K562 (cell line): ENCODE results near the gene GIPC3. TPM values are rescaled to one million over a fixed set of nuclear protein-coding genes. Genes with fewer than 3 reads are reported as not detected.
"Not testable (repeated sequence)": the region's sequence is repeated elsewhere in the genome, so short reads cannot be mapped to it uniquely, and the experiment has no call there.

Source experiments
- ATAC-seq: fragments of 200-7000 bp; cut with Tn5 transposase; 3 replicates; pipeline ENCODE4 v1.9.1; 2020; ENCODE audit warnings: moderate library complexity
- BruUV-seq: library from RNA; stranded (reverse); fragments of 400-500 nt; replicated peaks from 2 replicates; lab custom pipeline; 2021; lab: Mats Ljungman, UMichigan
- CTCF ChIA-PET: fragments of 300-600 bp; formaldehyde crosslinking; extraction: SDS; loops from one replicate; lab custom pipeline; 2021; ENCODE audit warnings: low intra/inter-chr PET ratio; lab: Yijun Ruan, JAX
- POLR2A ChIA-PET: fragments of 300-600, 350-650 bp; sonication (Branson Sonifier 250); formaldehyde crosslinking; extraction: SDS; loops from one replicate; lab custom pipeline; 2021; ENCODE audit warnings: antibody characterized with exemption, inconsistent platforms; lab: Yijun Ruan, JAX
- DNase-seq, 4 experiments: peaks; one replicate each; pipeline versions ENCODE4 v3.0.0 to v3.0.0-alpha.2; 2011 to 2018; ENCODE audit warnings: low spot score in 3 of 4, mixed read lengths in 3 of 4; ENCODE audit errors: extremely low read depth in 1 of 4
- FAIRE-seq: peaks from 2 replicates; lab custom pipeline; 2011; peaks lifted over from hg19 to GRCh38; lab: Jason Lieb, UNC
- H2AFZ ChIP-seq: 2 replicates; pipeline ENCODE4 v1.6.0; 2011; ENCODE audit warnings: low read depth, low read length, control low read depth, inconsistent platforms
- H3K27ac ChIP-seq: fragments of 200-600 bp; 3 replicates; pipeline ENCODE4 v1.8.0; 2011; ENCODE audit warnings: low read depth, mild to moderate bottlenecking, control low read depth, inconsistent platforms, low read length, moderate library complexity, mixed read lengths; ENCODE audit errors: extremely low read depth
- H3K27me3 ChIP-seq, 2 experiments: fragments of 300-600 bp in 1 of 2; 2 replicates in 1 of 2; 3 replicates in 1 of 2; pipeline versions ENCODE4 v1.6.0 to v1.8.0; 2011; ENCODE audit warnings: inconsistent platforms in 2 of 2, low read length in 2 of 2, mild to moderate bottlenecking in 1 of 2, mixed read lengths in 1 of 2, moderate library complexity in 1 of 2; ENCODE audit not compliant: control insufficient read depth in 2 of 2, insufficient read depth in 2 of 2
- H3K36me3 ChIP-seq: fragments of 300-600 bp; 3 replicates; pipeline ENCODE4 v1.8.0; 2011; ENCODE audit warnings: mild to moderate bottlenecking, low read length, inconsistent platforms; ENCODE audit not compliant: control insufficient read depth, insufficient read depth
- H3K4me1 ChIP-seq, 2 experiments: fragments of 200-600 bp in 1 of 2; replicated peaks in 1 of 2; 2 replicates in 1 of 2; 3 replicates in 1 of 2; pipeline versions ENCODE4 v1.5.1 to v1.8.0; 2011; ENCODE audit warnings: inconsistent platforms in 2 of 2, low read length in 2 of 2, mild to moderate bottlenecking in 1 of 2, mixed read lengths in 1 of 2, moderate library complexity in 1 of 2; ENCODE audit not compliant: control insufficient read depth in 2 of 2, insufficient read depth in 2 of 2
- H3K4me2 ChIP-seq: 2 replicates; pipeline ENCODE4 v1.6.1; 2011; ENCODE audit warnings: low read length, control low read depth, inconsistent platforms, mixed read lengths; ENCODE audit not compliant: insufficient read depth
- H3K4me3 ChIP-seq: fragments of 200-600 bp; sonication (generic), shearing (Covaris generic); 2 replicates; pipeline ENCODE4 v1.5.1; 2016; ENCODE audit warnings: control low read depth, inconsistent platforms
- H3K79me2 ChIP-seq: fragments of 200-600 bp; 3 replicates; pipeline ENCODE4 v1.8.0; 2011; ENCODE audit warnings: low read length, inconsistent platforms; ENCODE audit not compliant: control insufficient read depth, insufficient read depth
- H3K9ac ChIP-seq, 2 experiments: 2 replicates each; pipeline versions ENCODE4 v1.6.0 to v1.6.1; 2011; ENCODE audit warnings: low read depth in 2 of 2, low read length in 2 of 2, control low read depth in 1 of 2, inconsistent platforms in 1 of 2, mild to moderate bottlenecking in 1 of 2, mixed read lengths in 1 of 2; ENCODE audit not compliant: insufficient read depth in 1 of 2
- H3K9me1 ChIP-seq: one replicate; pipeline ENCODE4 v1.6.0; 2011; ENCODE audit warnings: inconsistent platforms, mild to moderate bottlenecking, low read length, moderate library complexity; ENCODE audit not compliant: control insufficient read depth, insufficient read depth
- H3K9me3 ChIP-seq: replicated peaks from 2 replicates; pipeline ENCODE4 v1.5.1; 2011; ENCODE audit warnings: low read depth, low read length, inconsistent platforms; ENCODE audit not compliant: control insufficient read depth, insufficient read depth
- H4K20me1 ChIP-seq: replicated peaks from 2 replicates; pipeline ENCODE4 v1.6.1; 2011; ENCODE audit warnings: low read length, inconsistent platforms, mixed read lengths; ENCODE audit not compliant: control insufficient read depth, insufficient read depth
- CTCFL ChIP-seq: IDR thresholded peaks from 2 replicates; pipeline ENCODE4 v1.6.1; 2011; ENCODE audit warnings: borderline replicate concordance, low read depth, mild to moderate bottlenecking, moderate library complexity, low read length; ENCODE audit not compliant: insufficient read depth, poor library complexity, severe bottlenecking
- MAZ ChIP-seq, 2 experiments: fragments of 450-650 bp in 1 of 2; sonication (generic) in 1 of 2; formaldehyde crosslinking; IDR thresholded peaks in 1 of 2; conservative IDR thresholded peaks in 1 of 2; 2 replicates each; pipeline versions ENCODE4 v1.4.0 to v1.5.0; 2020; ENCODE audit warnings: mild to moderate bottlenecking in 1 of 2, missing genetic modification reagents in 1 of 2
- PCBP1 ChIP-seq: fragments of 200-400 bp; formaldehyde crosslinking; IDR thresholded peaks from 2 replicates; pipeline ENCODE4 v1.6.1; 2018; ENCODE audit warnings: mild to moderate bottlenecking, low read depth, low read length; ENCODE audit not compliant: poor library complexity, severe bottlenecking
- RBFOX2 ChIP-seq: fragments of 200-400 bp; formaldehyde crosslinking; IDR thresholded peaks from 2 replicates; pipeline ENCODE4 v1.6.1; 2017; ENCODE audit warnings: low read depth, mild to moderate bottlenecking, low read length, moderate library complexity
- RBM22 ChIP-seq: fragments of 200-400 bp; formaldehyde crosslinking; IDR thresholded peaks from 2 replicates; pipeline ENCODE4 v1.6.1; 2018; ENCODE audit warnings: low read length, low read depth; ENCODE audit not compliant: poor library complexity, severe bottlenecking
- STAT6 ChIP-seq: sonication (generic); formaldehyde crosslinking; IDR thresholded peaks from 2 replicates; pipeline ENCODE4 v1.8.1; 2023; ENCODE audit warnings: mild to moderate bottlenecking, missing genetic modification reagents
- ZNF121 ChIP-seq: sonication (generic); formaldehyde crosslinking; conservative IDR thresholded peaks from 2 replicates; pipeline ENCODE4 v1.8.0; 2022; ENCODE audit warnings: missing genetic modification reagents
- WGBS: fragments of 100-300 bp; shearing (Covaris generic); methylation state at CpG from one replicate; pipeline ENCODE4 v1.1.6; 2016; ENCODE audit warnings: low coverage, mixed read lengths; ENCODE audit not compliant: insufficient coverage; ENCODE audit errors: missing lambda C conversion rate; 5-methylcytosine and 5-hydroxymethylcytosine counted together
- in situ Hi-C: fragments of 300-500 bp; cut with MboI; formaldehyde crosslinking; loops from 4 replicates; pipeline ENCODE4 v1.15.0; 2018; ENCODE audit warnings: inconsistent platforms, mixed read lengths
- intact Hi-C: fragments of 100-400 bp; cut with micrococcal nuclease; formaldehyde crosslinking; loops from 2 replicates; pipeline ENCODE4 v1.14.2; 2022
- polyA plus RNA-seq, 8 experiments: library from polyadenylated mRNA; depleted of rRNA in 4 of 8; stranded (reverse) in 5 of 8; unstranded in 3 of 8; fragments of >200 nt; fragmentation: Nextera tagmentation in 2 of 8; fragmentation: Illumina TruSeq in 1 of 8; extraction: Ambion mirVana in 2 of 8; extraction: Trizol in 1 of 8; gene quantifications; 2 replicates each; pipeline versions ENCODE4 v1.2.1 to v1.2.3, GENCODE V29; 2011 to 2014; ENCODE audit warnings: inconsistent platforms in 1 of 8, missing spikeins in 1 of 8
- total RNA-seq, 7 experiments: library from RNA; depleted of rRNA in 6 of 7; stranded (reverse); fragments of >200 nt in 6 of 7; fragmentation: Illumina TruSeq in 2 of 7; extraction: Trizol in 2 of 7; gene quantifications; 2 replicates each; pipeline versions ENCODE4 v1.2.1 to v1.2.3, GENCODE V29; 2011 to 2021; ENCODE audit warnings: low replicate concordance in 1 of 7

GIPC3 gene
- total and polyA plus RNA-seq, 9 of the 15 experiments (the other 6 are each of a cell fraction or from before 2014, with no cell fraction given) = 0.03 to 3.6 (median 1.5) TPM; not detected in 1

GRCh38 chr19:3584036-3584802, 1.1 kb upstream of the GIPC3 start:
- H2AFZ ChIP-seq, CTCF ChIA-PET, FAIRE-seq: not testable (repeated sequence)

GRCh38 chr19:3586127-3586626, 899 bp downstream of the GIPC3 start:
- Histone ChIP-seq H4K20me1 (no peaks in the 10 kb centered on the region), H3K27ac (no peak overlapping the region; the same call in 2 of the 3 replicates), H3K9ac (peak overlapping the region; percentile 63 to 85; a peak in 3 of 4 replicates), H3K27me3 (no peaks in the 10 kb centered on the region), H3K9me1 (no peaks in the 10 kb centered on the region), H2AFZ (peak overlapping the region; percentile 97), H3K36me3 (no peaks in the 10 kb centered on the region), H3K79me2 (no peaks in the 10 kb centered on the region), H3K4me3 (peak overlapping the region; percentile 42), H3K4me2 (peak overlapping the region; percentile 63), H3K9me3 (0 out of 2 replicates have a peak, but pooled peaks cover 4% of the 10 kb centered on the region), H3K4me1 (peaks cover 0 to 26% of the 10 kb centered on the region in 2 experiments; a peak in 2 of 5 replicates)
- no peak for FAIRE-seq
- peak; percentile 62 to 74 (median 71) for DNase-seq
- WGBS = 21% methylated on average over 11 of the region's 16 CpGs
- BruUV-seq = no TSS peak
- POLR2A ChIA-PET = interaction anchor here (0.6 to 1.3 kb wide), 3 partner anchors 9 to 36 kb away, joined by 3 to 4 read pairs (median 3); no protein-coding TSS in a partner anchor
- CTCF ChIA-PET = interaction anchor here (0.6 kb wide), 3 partner anchors 36 to 119 kb away, joined by 3 to 8 read pairs (median 3); no protein-coding TSS in a partner anchor
- in situ Hi-C loops (no loop called here), intact Hi-C loops (loop anchor here (1.0 kb wide), 1 partner anchor 32 kb away; no protein-coding TSS in a partner anchor)
- peak; percentile 82 for ATAC-seq
- TF ChIP-seq STAT6 (CRISPR knock-in tag) = no peak
- TF ChIP-seq RBM22 = peak; percentile 34
- TF ChIP-seq PCBP1 = peak; percentile 47
- peak; percentile 82 for TF ChIP-seq CTCFL
- peak in 1 of 2 experiments; percentile 40; a peak in 1 of 4 replicates for TF ChIP-seq MAZ (CRISPR knock-in tag; conservative IDR thresholded peaks at IDR 0.05 in 1 of 2, IDR thresholded peaks at IDR 0.05 in 1 of 2)
- peak; percentile 11 for TF ChIP-seq RBFOX2

More at GRCh38 chr19:3584036-3584802, 1.1 kb upstream of the GIPC3 start:
- DNase-seq, H3K36me3 ChIP-seq, H3K9ac ChIP-seq, ATAC-seq, H3K27ac ChIP-seq, H4K20me1 ChIP-seq, H3K27me3 ChIP-seq, H3K9me1 ChIP-seq, H3K9me3 ChIP-seq, H3K79me2 ChIP-seq, BruUV-seq, H3K4me2 ChIP-seq, H3K4me3 ChIP-seq, in situ Hi-C loops, intact Hi-C loops: not testable (repeated sequence)
- WGBS = 78% methylated on average over 15 of the region's 15 CpGs
- POLR2A ChIA-PET = interaction anchor here (1.2 kb wide), 1 partner anchor 8 kb away, joined by 6 read pairs; no protein-coding TSS in a partner anchor
- H3K4me1 ChIP-seq = peaks cover 16 to 39% of the 10 kb centered on the region in 2 experiments
- peak; percentile 89 for TF ChIP-seq ZNF121
